Epidermal melanocyte (primary cell): ENCODE measurements around the gene JADE2.

ENCODE experiments used
- DNase-seq: peaks from one replicate; pipeline ENCODE4 v3.0.0; 2011; ENCODE audit warnings: low spot score; ENCODE audit not compliant: insufficient read length

The JADE2 gene

GRCh38 chr5:134529460-134529859 is 4.0 kb downstream of the JADE2 start:
- no peak for DNase-seq

- no peak for DNase-seq
These were observed 5.0 kb downstream of the JADE2 start for GRCh38 chr5:134530301-134531077.

GRCh38 chr5:134533115-134533815 is 7.8 kb downstream of the JADE2 start:
- DNase-seq = no peak

- no peak for DNase-seq
These were observed 8.7 kb downstream of the JADE2 start for GRCh38 chr5:134534058-134534725.

GRCh38 chr5:134534726-134535110 is 9.2 kb downstream of the JADE2 start:
- DNase-seq = no peak

- peak; percentile 9 for DNase-seq
These were observed 11.4 kb downstream of the JADE2 start for GRCh38 chr5:134536876-134537275.

- DNase-seq = no peak
These were observed 11.8 kb downstream of the JADE2 start for GRCh38 chr5:134537297-134537696.

- DNase-seq = no peak
These were observed 12.8 kb downstream of the JADE2 start for GRCh38 chr5:134538296-134538695.

GRCh38 chr5:134539732-134540131 is 14.3 kb downstream of the JADE2 start:
- DNase-seq = no peak

- no peak for DNase-seq
These were observed 15.6 kb downstream of the JADE2 start for GRCh38 chr5:134540747-134541733.

GRCh38 chr5:134541736-134542376 is 16.4 kb downstream of the JADE2 start:
- DNase-seq = no peak

- DNase-seq = no peak
These were observed 18.5 kb downstream of the JADE2 start for GRCh38 chr5:134543820-134544614.

- no peak for DNase-seq
These were observed 19.8 kb downstream of the JADE2 start for GRCh38 chr5:134545070-134545868.

GRCh38 chr5:134547066-134547465 is 21.6 kb downstream of the JADE2 start:
- DNase-seq = no peak

- DNase-seq = no peak
These were observed 22.1 kb downstream of the JADE2 start for GRCh38 chr5:134547579-134547978.

GRCh38 chr5:134547999-134548658 is 22.7 kb downstream of the JADE2 start:
- no peak for DNase-seq

- DNase-seq = no peak
These were observed 24.2 kb downstream of the JADE2 start for GRCh38 chr5:134549714-134550113.
